SKM-1 (cell line): ENCODE data around the gene GLCCI1.
"Not testable (repeated sequence)": the region's sequence is repeated elsewhere in the genome, so short reads cannot be mapped to it uniquely, and the experiment has no call there.

Source experiments
- DNase-seq: peaks from one replicate; lab custom pipeline; 2025; ENCODE audit not compliant: unreplicated experiment; lab: John Stamatoyannopoulos, UW

GLCCI1 gene

GRCh38 chr7:8086239-8086638 lies 117.6 kb downstream of the GLCCI1 start:
- no peak for DNase-seq

DNA sequence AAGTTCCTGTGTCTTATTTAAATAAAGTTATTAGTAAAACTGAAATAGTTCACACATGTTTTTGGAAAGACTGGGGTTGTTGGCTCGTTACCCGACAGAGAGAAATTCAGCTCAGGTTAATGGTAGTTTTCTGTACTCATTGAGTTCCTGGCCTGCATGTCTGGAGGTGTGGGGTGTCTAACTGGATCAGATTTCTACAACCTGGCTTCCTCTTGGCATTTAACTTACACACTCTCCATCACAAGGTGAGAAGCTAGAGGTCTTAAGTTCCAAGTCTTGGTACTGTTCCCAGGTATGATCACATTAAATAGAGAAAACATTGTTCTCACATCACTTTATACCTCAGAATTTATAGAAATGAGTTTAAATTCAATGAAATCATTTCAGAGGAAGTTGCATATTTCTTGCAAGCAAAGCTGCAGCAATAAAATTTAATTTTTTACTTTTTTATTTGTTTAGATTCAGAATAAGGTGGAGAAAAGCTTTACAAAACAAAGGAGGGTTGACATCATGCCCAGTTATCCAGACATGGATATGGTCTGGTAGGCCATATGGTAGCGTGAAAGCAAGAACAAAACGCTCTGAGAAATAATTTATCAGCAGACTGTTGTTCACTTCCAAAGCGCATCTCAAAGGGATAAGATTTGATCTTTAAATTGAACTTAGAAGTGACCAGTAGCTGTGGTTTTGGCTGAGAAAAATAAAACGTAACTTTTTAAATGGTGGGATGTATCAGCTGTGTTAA lies 120.6 kb downstream of the GLCCI1 start:
- no peak for DNase-seq

GRCh38 chr7:8092140-8092539 lies 123.5 kb downstream of the GLCCI1 start:
- DNase-seq: no peak

DNA sequence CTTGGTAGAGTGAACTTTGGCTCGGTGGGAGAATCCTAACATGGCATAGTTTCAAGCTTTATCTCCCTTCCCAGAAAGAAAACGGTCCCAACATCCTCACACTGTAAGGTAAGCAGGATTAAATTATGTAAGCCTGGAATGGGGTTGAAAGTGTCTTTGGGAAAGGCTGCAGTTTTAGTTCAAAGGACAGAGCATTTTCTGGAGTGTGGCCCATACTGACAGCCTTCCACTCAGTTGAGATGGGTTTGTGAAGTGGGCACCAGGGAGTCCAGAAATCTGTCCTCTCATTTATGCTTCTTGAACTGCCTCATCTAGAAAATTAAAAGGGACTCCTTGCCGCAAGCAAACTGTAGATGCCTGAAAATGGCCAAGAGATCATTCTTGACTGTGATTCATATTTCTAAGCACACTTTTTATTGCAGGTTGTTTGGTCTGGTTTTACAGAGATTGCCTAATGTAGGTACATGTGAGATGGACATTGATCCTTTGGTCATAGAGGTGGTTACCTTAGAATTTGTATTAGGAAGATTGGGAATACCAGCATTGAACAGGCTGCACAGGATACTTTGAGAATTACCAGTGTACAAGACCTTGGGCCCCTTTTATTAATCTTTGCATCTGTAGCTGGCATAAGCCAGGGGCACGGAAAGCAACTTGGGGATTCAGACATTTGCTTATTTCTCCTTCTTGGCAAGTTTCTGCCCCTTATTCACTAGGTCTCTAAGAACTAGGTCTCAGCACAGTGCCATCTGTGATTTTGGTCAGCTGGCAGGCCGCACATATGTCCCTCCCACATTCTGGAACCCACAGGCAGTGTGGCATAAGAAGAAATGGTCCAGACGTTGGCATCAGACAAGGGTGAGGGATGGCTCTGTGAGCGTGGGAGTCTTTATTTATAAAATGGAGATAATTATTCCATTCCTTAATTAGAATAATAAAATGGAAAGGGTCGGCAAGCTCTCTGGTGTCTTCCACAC lies 125.9 kb downstream of the GLCCI1 start:
- DNase-seq: no peak

GRCh38 chr7:8101292-8101691 lies 132.7 kb downstream of the GLCCI1 start:
- not testable (repeated sequence) for DNase-seq

DNA sequence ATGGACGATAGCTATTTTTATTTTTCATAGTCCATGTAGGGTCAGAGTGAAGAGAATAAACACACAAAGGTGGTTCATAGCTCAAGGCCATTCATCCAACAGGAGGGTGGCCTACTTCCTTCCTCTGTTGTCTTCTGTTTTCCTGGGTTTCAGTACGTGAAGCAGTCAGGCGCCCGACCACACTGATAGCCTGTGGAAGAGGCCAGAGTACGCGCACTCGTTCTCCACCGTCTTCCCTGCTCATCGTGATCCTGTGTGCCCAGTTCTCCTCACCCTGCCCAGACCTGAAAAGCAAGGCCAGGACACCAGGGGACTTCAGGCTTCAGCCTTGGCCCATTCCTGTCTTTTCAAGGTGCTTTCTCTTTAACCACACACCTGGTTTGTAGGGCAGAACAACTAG lies 134.7 kb downstream of the GLCCI1 start:
- DNase-seq: no peak

GRCh38 chr7:8105449-8106095 lies 137.0 kb downstream of the GLCCI1 start:
- no peak for DNase-seq

DNA sequence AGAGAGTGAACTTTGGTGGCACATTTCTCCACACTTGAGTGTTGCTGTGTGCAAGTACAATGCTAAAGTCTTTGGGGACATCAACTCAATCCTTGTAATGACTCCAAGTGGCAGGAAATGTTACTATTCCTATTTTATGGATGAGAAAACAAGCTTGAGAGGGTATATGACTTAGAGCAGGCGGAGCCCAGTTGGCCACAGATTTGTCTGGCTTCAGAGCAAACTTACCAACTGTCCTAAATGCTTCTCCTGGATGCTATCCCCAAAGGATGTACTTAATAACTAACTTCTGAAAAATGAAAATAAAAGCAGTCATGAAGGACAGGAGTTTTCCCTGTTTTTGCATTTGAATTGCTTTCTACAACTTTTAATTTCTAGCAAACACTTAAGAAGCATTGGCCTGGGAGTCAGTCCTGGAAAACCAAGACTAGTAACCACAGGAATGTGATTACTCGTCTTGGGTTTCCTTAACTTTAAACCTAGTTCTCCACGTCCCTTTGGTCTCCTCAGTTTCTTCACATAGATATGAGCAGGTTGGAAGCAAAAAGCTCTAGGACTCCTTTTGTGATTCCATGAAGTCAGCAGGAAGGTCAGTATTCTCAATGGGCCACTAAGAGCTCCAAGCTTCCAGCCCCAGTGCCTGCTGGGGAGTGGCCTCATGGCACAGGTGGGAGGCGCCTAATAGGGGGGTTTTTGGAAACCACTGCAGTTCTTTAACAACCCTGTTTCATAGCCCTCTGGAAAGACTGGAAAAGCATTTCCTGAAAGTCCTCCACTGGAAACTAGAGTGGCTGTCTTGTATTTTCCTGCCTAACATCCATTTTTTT lies 140.8 kb downstream of the GLCCI1 start:
- DNase-seq: no peak

- no peak for DNase-seq
These were observed 142.8 kb downstream of the GLCCI1 start for GRCh38 chr7:8111282-8111960.

DNA sequence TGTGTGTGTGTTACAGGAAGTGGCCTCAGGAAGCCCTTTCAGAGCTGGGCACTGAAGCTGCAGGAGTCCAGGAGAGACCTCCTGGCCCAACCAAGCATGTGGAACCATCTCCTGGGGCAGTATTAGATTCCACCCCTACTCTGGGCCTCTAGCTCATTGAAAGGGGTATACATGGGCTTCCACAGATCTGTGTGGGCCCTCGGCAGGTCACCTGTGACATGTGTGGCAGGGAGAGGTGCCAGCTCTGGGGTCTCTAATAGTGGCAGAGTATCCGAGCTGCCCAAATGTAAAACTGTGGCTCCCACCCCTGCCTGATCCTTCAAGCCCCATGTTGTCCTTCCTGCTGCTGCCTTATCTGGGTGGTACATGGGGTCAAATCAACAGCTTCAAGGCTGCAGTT lies 144.1 kb downstream of the GLCCI1 start:
- DNase-seq: no peak

DNA sequence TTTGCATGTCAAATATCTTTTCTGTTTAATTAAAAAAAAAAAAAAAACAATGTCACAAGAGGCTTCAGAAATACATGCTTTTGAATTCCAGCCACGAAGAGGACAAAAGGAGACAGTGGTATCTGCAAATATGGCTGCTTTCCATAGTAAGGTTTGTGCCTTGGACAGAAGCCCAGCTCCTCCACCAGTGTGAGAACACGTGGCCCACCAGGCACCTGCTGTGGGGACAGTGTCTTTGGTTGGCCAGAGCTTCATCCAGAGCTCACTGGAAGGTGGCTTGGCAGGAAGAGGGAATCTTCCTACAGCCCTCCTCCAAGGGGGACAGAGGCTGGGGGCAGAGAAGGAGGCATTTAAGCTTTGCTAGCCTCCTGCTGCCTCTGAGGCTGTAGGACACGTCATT lies 144.6 kb downstream of the GLCCI1 start:
- DNase-seq: no peak

- DNase-seq: no peak
These were observed 145.6 kb downstream of the GLCCI1 start for GRCh38 chr7:8114175-8114574.

- DNase-seq: no peak
These were observed 147.2 kb downstream of the GLCCI1 start for GRCh38 chr7:8115547-8116402.

- DNase-seq: no peak
These were observed 148.6 kb downstream of the GLCCI1 start for GRCh38 chr7:8117195-8117594.

DNA sequence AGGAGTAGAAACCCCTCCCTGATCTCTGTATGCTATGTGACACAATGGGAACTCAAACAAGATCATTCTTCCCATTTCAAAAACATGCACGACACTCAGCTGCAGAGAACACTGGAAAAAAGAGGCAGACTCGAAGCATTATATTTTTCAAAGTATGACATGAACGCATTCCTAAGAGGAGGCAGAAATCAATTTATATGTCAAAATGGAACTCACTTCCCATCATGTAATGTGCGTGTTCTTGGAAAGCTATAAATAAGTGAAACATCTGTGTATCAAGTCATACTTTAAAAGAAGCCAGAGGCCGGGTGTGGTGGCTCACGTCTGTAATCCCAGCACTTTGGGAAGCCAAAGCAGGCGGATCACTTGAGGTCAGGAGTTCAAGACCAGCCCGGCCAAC lies 150.7 kb downstream of the GLCCI1 start:
- DNase-seq: no peak

GRCh38 chr7:8120390-8121058 lies 151.9 kb downstream of the GLCCI1 start:
- no peak for DNase-seq

DNA sequence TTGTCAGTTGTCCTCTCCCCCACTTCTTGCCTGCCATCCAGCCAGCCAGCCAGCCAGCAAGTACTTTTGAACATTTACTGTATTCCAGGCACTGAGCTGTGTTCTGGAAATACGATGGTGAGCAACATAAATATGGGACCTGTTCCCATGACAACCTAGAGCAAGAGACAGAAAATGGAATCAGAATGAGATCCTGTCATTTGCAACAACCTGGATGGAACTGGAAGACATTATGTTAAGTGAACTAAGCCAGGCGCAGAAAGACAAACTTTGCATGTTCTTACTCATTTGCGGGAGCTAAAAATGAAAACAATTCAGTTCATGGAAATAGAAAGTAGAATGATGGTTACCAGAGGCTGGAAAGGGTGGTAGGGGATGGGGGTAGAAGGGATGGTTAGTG lies 152.6 kb downstream of the GLCCI1 start:
- DNase-seq: no peak

DNA sequence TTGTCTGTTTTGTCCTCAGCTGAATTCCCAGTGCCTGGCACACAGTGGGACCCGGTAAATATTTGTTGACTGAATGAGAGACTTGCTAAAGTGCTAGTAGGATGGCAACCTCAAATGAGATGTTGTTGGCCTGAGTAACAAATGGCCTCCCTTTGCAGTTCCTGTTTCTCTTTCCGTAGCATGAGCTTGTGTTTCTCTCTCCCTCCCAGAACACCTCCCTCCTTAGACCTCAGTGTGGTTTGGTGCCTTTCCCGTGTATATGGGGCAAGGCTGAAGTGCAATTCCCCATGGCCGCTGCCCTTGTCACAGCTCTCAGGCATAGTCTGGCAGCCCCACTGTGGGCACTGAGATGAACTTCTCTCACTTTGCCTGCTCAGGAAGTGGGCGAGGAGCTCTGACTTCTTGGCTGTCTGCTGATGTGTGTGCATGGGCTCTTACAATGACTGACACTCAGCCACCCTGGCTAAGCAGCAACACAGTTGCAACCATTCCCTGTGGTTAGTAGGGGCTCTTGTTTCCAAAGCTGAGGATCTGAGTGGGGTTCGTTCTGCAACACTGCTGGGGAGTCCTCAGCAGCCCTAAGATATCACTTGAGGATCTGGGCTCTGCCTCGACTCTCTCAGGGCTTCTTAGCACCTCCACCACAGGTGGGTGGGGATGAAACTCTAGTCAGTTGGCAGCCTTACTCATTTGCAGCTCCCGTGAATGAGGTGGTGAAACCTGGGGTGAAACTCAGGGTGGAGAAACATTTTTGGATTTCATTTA lies 157.3 kb downstream of the GLCCI1 start:
- DNase-seq: peak; percentile 62
